ENCODE measurements around the gene SPATA31A5. TPM values are rescaled to one million over a fixed set of nuclear protein-coding genes. Genes with fewer than 3 reads are reported as not detected.
"Not testable (repeated sequence)": the region's sequence is repeated elsewhere in the genome, so short reads cannot be mapped to it uniquely, and the experiment has no call there.

SPATA31A5 gene
- total RNA-seq (2014; rRNA removed; shearing (Covaris generic); ENCODE audit: low replicate concordance) = not detected in 2 replicates

DNA sequence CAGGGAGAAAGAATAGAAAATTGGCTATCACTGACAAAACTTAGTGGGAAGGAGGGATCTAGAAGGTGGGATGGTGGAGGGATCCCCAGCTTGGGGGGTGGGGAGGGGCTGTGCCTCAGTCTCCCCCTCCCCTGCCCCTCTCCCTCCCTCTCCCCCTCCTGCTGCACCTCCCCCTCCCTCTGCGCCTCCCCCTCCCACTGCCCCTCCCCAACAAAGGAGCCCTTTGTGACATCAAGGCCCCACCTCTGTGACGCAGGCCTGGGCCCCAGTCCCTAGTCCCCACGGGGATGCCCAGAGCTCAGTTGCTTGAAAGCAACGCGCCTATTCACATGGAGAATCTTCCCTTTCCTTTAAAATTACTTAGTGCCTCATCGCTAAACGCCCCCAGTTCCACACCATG is at the start of gene SPATA31A5:
SPATA31A5 (plus strand) TSS at position 301 of the 400 bp plus-strand sequence; CDS start at position 330, 29 bp downstream.
- H2AFZ ChIP-seq (ENCODE audit: low read length); H3K9me2 ChIP-seq (replicated peaks; ENCODE audit: insufficient read depth, low read length); H3K79me2 ChIP-seq (ENCODE audit: low read length); H3K36me3 ChIP-seq (ENCODE audit: insufficient read depth, low read length); H3K27me3 ChIP-seq (ENCODE audit: low read length); H4K20me1 ChIP-seq (ENCODE audit: insufficient read depth, low read depth, low read length); H3K9me3 ChIP-seq (ENCODE audit: low read length); H3K4me3 ChIP-seq (ENCODE audit: low read length); DNase-seq; H3K9ac ChIP-seq (ENCODE audit: low read length); H3K27ac ChIP-seq (ENCODE audit: low read length); H3K4me1 ChIP-seq (ENCODE audit: low read length); H3K4me2 ChIP-seq (ENCODE audit: low read depth, low read length, poor library complexity, severe bottlenecking): not testable (repeated sequence)

DNA sequence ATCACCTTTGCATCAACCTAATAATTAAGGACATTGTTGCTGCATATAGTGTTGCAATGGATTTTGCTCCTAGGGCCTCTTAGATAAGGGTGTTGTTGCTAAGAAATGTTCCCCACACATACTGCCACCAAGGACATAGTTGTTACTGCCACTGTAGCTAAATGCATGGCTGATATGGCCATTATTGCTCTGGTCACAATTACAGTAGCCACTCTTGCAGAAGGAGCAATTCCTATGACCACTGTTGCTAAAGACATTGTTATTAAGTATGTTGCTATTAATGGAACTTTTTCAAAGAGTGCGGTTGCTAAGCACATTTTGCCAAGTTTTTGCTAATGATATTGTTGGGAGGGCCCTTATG is 48.8 kb downstream of the SPATA31A5 start:
- DNase-seq; H3K79me2 ChIP-seq (ENCODE audit: low read length); H3K9ac ChIP-seq (ENCODE audit: low read length); H3K4me3 ChIP-seq (ENCODE audit: low read length); H2AFZ ChIP-seq (ENCODE audit: low read length); H3K4me2 ChIP-seq (ENCODE audit: low read depth, low read length, poor library complexity, severe bottlenecking); H3K36me3 ChIP-seq (ENCODE audit: insufficient read depth, low read length); H3K4me1 ChIP-seq (ENCODE audit: low read length); H3K27ac ChIP-seq (ENCODE audit: low read length); H4K20me1 ChIP-seq (ENCODE audit: insufficient read depth, low read depth, low read length); H3K9me2 ChIP-seq (replicated peaks; ENCODE audit: insufficient read depth, low read length); H3K9me3 ChIP-seq (ENCODE audit: low read length); H3K27me3 ChIP-seq (ENCODE audit: low read length): not testable (repeated sequence)

DNA sequence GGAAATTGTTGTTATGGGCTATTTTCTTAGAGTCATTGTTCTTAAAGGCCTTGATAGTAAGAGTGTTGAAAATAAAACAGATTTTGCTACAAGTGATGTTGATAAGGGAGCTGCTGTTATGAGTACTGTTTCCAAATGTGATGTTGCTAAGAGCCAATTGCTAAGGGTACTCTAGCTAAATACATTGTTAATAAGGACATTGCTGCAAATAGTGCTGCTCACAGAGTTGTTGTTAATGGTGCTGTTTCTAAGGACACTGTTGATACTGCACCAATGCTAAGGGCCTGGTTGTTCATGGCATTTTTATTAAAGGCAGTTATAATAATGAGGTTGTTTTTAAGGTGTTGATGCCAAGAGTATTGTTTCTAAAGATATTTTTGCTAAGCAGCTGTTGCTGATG is 52.2 kb downstream of the SPATA31A5 start:
- H3K36me3 ChIP-seq (ENCODE audit: insufficient read depth, low read length); H4K20me1 ChIP-seq (ENCODE audit: insufficient read depth, low read depth, low read length): not testable (repeated sequence)

More for the DNA sequence above, 52.2 kb downstream of the SPATA31A5 start:
- H3K4me1 ChIP-seq (ENCODE audit: low read length); H3K79me2 ChIP-seq (ENCODE audit: low read length); H3K9me2 ChIP-seq (replicated peaks; ENCODE audit: insufficient read depth, low read length); DNase-seq; H3K4me2 ChIP-seq (ENCODE audit: low read depth, low read length, poor library complexity, severe bottlenecking); H3K27ac ChIP-seq (ENCODE audit: low read length); H3K9ac ChIP-seq (ENCODE audit: low read length); H3K4me3 ChIP-seq (ENCODE audit: low read length); H2AFZ ChIP-seq (ENCODE audit: low read length); H3K27me3 ChIP-seq (ENCODE audit: low read length); H3K9me3 ChIP-seq (ENCODE audit: low read length): not testable (repeated sequence)

Small RNA genes within 50 kb of the gene (small RNA-seq; reads per million reads assigned to genes)
- not detected for gene AL590491.3
